ENCODE results near the gene GHITM. TPM values are rescaled to one million over a fixed set of nuclear protein-coding genes. Genes with fewer than 3 reads are reported as not detected.

GHITM gene
- total RNA-seq, 1 experiment from 2014 or later = 156 TPM

DNA sequence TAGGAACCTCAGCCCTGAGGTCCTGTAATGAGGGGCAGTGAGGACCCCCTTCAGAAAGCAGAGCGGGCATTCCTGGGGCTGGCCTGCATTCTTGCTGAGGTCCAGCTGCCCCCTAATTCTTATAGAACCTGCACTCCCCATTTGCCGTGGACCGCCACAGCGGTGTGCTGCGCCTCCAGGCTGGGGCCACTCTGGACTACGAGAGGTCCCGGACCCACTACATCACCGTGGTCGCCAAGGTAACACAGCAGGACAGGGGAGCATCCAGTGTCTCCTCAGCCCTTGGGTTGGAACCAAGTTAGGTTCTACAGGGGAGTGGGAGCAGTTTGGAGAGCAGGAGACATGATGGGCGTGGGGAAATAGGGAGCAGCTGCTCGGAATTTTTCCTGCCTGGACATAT is 62.4 kb downstream of the GHITM start (continued):
- TF ChIP-seq ELF1 (IDR thresholded peaks at IDR 0.05; ENCODE audit: borderline replicate concordance, low read depth) = no peak
- TF ChIP-seq YY1 (IDR thresholded peaks at IDR 0.05; ENCODE audit: extremely low read depth, insufficient replicate concordance, low read depth, low read length) = no peak
- TF ChIP-seq EZH2phosphoT487 (IDR thresholded peaks at IDR 0.05; ENCODE audit: borderline replicate concordance) = no peak
- TF ChIP-seq, protein P1, sequence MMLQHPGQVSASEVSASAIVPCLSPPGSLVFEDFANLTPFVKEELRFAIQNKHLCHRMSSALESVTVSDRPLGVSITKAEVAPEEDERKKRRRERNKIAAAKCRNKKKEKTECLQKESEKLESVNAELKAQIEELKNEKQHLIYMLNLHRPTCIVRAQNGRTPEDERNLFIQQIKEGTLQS (IDR thresholded peaks at IDR 0.05) = no peak
- TF ChIP-seq, protein P2, sequence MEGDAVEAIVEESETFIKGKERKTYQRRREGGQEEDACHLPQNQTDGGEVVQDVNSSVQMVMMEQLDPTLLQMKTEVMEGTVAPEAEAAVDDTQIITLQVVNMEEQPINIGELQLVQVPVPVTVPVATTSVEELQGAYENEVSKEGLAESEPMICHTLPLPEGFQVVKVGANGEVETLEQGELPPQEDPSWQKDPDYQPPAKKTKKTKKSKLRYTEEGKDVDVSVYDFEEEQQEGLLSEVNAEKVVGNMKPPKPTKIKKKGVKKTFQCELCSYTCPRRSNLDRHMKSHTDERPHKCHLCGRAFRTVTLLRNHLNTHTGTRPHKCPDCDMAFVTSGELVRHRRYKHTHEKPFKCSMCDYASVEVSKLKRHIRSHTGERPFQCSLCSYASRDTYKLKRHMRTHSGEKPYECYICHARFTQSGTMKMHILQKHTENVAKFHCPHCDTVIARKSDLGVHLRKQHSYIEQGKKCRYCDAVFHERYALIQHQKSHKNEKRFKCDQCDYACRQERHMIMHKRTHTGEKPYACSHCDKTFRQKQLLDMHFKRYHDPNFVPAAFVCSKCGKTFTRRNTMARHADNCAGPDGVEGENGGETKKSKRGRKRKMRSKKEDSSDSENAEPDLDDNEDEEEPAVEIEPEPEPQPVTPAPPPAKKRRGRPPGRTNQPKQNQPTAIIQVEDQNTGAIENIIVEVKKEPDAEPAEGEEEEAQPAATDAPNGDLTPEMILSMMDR (IDR thresholded peaks at IDR 0.05 in 2 of 3, conservative IDR thresholded peaks at IDR 0.05 in 1 of 3; ENCODE audit: borderline replicate concordance in 1 of 3, insufficient read depth in 1 of 3, low read depth in 2 of 3, low read length in 2 of 3) = no peak
- no peak for TF ChIP-seq RAD21 (IDR thresholded peaks at IDR 0.05; ENCODE audit: low read depth)
- TF ChIP-seq EZH2 (IDR thresholded peaks at IDR 0.05) = no peak
- no peak for TF ChIP-seq SP1 (IDR thresholded peaks at IDR 0.05; ENCODE audit: low read depth)
- no peak for TF ChIP-seq SIN3A (IDR thresholded peaks at IDR 0.05; ENCODE audit: low read depth)
- no peak for TF ChIP-seq JUND (IDR thresholded peaks at IDR 0.05)
- TF ChIP-seq ZNF274 (IDR thresholded peaks at IDR 0.05; ENCODE audit: low read depth, low read length) = no peak
- TF ChIP-seq POLR2A (IDR thresholded peaks at IDR 0.05; ENCODE audit: borderline replicate concordance, extremely low read depth, insufficient read depth, insufficient read length) = no peak

DNA sequence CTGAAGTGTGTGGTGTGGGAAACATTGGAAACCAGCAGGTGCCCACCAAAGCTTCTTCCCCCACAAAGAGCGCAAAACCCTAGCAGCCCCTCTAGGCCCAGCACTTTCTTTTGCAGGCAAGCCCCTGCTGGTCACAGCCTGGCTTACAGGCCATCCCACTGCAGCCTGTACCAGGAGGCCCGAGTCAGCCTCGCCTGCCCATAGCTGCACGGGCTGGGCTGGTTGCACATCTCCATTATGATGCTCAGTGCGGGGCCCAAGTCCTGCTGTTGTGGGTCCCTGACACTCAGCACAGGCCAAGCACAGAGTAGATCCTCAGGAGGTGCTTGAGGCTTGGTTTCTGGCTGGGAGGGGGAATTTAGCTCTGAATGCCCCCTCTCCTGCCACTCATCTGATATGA is 63.0 kb downstream of the GHITM start:
- ChIA-PET POLR2A (no interaction called here), CTCF (interaction anchor here (1.3 kb wide), 1 partner anchor 8 kb away, joined by 3 read pairs; no protein-coding TSS in a partner anchor)
- no peak for ATAC-seq

More for the DNA sequence above, 63.0 kb downstream of the GHITM start:
- RAD21 ChIA-PET (ENCODE audit: low non-redundant PET in 1 of 2, low total read pairs in 2 of 2, uncharacterized antibody in 2 of 2, unreplicated experiment in 2 of 2) = no interaction called here
- H3K4me2 ChIP-seq (ENCODE audit: low read length) = no peak overlapping the region
- DNase-seq (ENCODE audit: low read depth, low spot score) = no peak
- H3K36me3 ChIP-seq (ENCODE audit: control insufficient read depth in 1 of 2, insufficient read depth in 2 of 2, low read length in 2 of 2) = no peaks in the 10 kb centered on the region
- no peaks in the 10 kb centered on the region for H3K9me2 ChIP-seq (ENCODE audit: insufficient read depth)
- H3K27me3 ChIP-seq (ENCODE audit: insufficient read depth, low read length) = peaks cover 14% of the 10 kb centered on the region
- no peaks in the 10 kb centered on the region for H3K79me2 ChIP-seq (ENCODE audit: insufficient read depth, low read length)
- H3K9me3 ChIP-seq (ENCODE audit: control insufficient read depth in 1 of 2, insufficient read depth in 1 of 2, low read depth in 1 of 2, low read length in 2 of 2) = no peaks in the 10 kb centered on the region
- H3K27ac ChIP-seq (ENCODE audit: low read depth, low read length) = no peak overlapping the region
- intact Hi-C loops (cut with micrococcal nuclease) = no loop called here
- H3K9ac ChIP-seq (ENCODE audit: low read length) = no peak overlapping the region
- no peaks in the 10 kb centered on the region for H4K20me1 ChIP-seq (ENCODE audit: insufficient read depth)
- no peak overlapping the region for H3K4me3 ChIP-seq (replicated peaks in 1 of 2; ENCODE audit: low read depth in 1 of 2, low read length in 2 of 2)
- TF ChIP-seq SIN3A (IDR thresholded peaks at IDR 0.05; ENCODE audit: low read depth) (no peak), CBX3 (IDR thresholded peaks at IDR 0.05; ENCODE audit: low read depth) (no peak), YY1 (IDR thresholded peaks at IDR 0.05; ENCODE audit: extremely low read depth, insufficient replicate concordance, low read depth, low read length) (no peak), POLR2AphosphoS5 (IDR thresholded peaks at IDR 0.05; ENCODE audit: low read depth, low read length) (no peak)
- TF ChIP-seq, protein P3, sequence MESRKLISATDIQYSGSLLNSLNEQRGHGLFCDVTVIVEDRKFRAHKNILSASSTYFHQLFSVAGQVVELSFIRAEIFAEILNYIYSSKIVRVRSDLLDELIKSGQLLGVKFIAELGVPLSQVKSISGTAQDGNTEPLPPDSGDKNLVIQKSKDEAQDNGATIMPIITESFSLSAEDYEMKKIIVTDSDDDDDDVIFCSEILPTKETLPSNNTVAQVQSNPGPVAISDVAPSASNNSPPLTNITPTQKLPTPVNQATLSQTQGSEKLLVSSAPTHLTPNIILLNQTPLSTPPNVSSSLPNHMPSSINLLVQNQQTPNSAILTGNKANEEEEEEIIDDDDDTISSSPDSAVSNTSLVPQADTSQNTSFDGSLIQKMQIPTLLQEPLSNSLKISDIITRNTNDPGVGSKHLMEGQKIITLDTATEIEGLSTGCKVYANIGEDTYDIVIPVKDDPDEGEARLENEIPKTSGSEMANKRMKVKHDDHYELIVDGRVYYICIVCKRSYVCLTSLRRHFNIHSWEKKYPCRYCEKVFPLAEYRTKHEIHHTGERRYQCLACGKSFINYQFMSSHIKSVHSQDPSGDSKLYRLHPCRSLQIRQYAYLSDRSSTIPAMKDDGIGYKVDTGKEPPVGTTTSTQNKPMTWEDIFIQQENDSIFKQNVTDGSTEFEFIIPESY (IDR thresholded peaks at IDR 0.05; ENCODE audit: extremely low read depth, insufficient replicate concordance, low read length) = no peak
- no peaks in the 10 kb centered on the region for H3K4me1 ChIP-seq (ENCODE audit: control insufficient read depth in 1 of 2, insufficient read depth in 2 of 2, low read length in 2 of 2)
- H2AFZ ChIP-seq (ENCODE audit: low read depth, low read length, poor library complexity, severe bottlenecking) = no peak overlapping the region
- no TSS peak for BruUV-seq (replicated peaks)
